SK-N-MC (cell line): ENCODE measurements around the gene ETV6.

ENCODE experiments used
- DNase-seq: peaks from one replicate; pipeline ENCODE4 v3.0.0-alpha.2; 2011; ENCODE audit warnings: low read depth, low spot score
- H3K27ac ChIP-seq: fragments of 200-600 bp; sonication (generic); 2 replicates; pipeline ENCODE4 v1.5.1; 2016; ENCODE audit warnings: mixed run types
- H3K36me3 ChIP-seq: fragments of 200-600 bp; sonication (generic); 2 replicates; pipeline ENCODE4 v1.6.1; 2017; ENCODE audit warnings: antibody characterized with exemption, low read length, mixed read lengths; ENCODE audit not compliant: insufficient read depth
- H3K4me3 ChIP-seq: fragments of 200-600 bp; sonication (generic); 2 replicates; pipeline ENCODE4 v1.5.1; 2016
- H3K9ac ChIP-seq: fragments of 200-600 bp; sonication (generic); 2 replicates; pipeline ENCODE4 v1.8.0; 2017; ENCODE audit warnings: mixed run types, mixed read lengths; ENCODE audit not compliant: insufficient read length
- H3K9me3 ChIP-seq: fragments of 200-600 bp; sonication (generic); 2 replicates; pipeline ENCODE4 v1.6.1; 2017; ENCODE audit warnings: low read depth, mild to moderate bottlenecking, antibody characterized with exemption, low read length, moderate library complexity, mixed read lengths
- EZH2 ChIP-seq: fragments of 200-600 bp; sonication (generic); IDR thresholded peaks from one replicate; pipeline ENCODE4 v1.6.1; 2017; ENCODE audit warnings: antibody characterized with exemption
- FOXP2 ChIP-seq: optimal IDR thresholded peaks from 2 replicates; pipeline ENCODE3; 2011; ENCODE audit warnings: mild to moderate bottlenecking, moderate library complexity; ENCODE audit not compliant: insufficient read depth; ENCODE audit errors: extremely low read length, control extremely low read depth
- POLR2AphosphoS5 ChIP-seq: IDR thresholded peaks from 2 replicates; pipeline ENCODE4 v1.6.1; 2012; ENCODE audit warnings: mild to moderate bottlenecking, low read depth, low read length, borderline replicate concordance

ETV6 gene

DNA sequence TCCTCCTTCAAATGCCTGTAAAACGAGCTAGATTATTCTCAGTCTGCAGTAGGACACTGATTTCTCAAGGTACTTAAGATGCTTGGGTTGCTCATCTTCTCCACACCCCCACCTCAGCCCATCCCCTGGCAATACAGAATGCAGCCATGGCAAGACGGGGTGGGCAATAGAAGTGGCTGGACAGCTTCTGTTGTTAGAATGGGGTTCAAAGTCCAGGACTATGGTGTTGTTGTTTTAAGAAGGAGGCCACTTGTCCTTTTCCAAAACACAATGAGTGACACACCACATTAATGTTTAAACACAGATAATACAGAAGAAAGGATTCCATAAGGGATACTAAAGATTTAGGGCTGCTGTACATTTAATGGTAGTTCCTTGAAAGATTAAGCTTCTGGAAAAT, 232.4 kb downstream of the ETV6 start:
- Histone ChIP-seq H3K9ac (no peak overlapping the region), H3K9me3 (no peaks in the 10 kb centered on the region), H3K36me3 (no peaks in the 10 kb centered on the region), H3K27ac (no peak overlapping the region), H3K4me3 (no peak overlapping the region)
- TF ChIP-seq FOXP2 = no peak
- no peak for TF ChIP-seq EZH2
- no peak for TF ChIP-seq POLR2AphosphoS5
- DNase-seq = no peak

DNA sequence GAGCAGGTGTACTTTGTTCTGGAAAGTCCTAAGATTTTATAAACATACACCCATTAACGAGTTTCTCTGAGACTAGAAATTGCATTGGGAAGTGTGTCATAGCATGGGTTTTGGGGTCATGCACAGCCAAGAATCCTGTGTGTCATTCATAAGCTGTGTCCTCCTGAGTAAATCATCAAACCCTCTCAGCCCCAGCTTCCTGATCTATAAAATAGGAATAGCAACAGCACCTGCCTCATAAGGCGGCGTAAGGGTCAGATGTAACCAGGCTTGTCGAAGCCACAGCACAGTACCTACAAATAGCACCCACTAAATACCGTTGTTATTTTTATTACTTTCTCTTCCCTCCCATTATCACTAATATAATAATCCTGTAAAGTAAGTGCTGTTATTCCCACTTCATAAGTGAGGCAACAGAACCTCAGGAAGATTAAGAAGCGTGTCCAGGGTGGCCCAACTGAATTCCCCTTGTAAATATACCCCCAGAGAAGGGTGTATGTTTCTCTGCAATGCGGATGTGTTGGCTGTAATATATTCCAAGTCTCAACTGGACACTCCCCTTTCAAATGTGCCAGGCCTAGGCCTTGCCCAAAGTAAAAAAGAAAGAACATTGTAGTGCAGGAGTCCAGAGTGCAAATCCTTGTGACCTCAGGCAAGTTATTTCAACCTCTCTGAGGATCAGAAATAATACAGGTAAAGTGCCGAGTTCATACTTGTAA, 233.0 kb downstream of the ETV6 start:
- no peak for DNase-seq
- Histone ChIP-seq H3K4me3 (no peak overlapping the region), H3K9me3 (no peaks in the 10 kb centered on the region), H3K27ac (no peak overlapping the region), H3K9ac (no peak overlapping the region), H3K36me3 (no peaks in the 10 kb centered on the region)
- no peak for TF ChIP-seq FOXP2

DNA sequence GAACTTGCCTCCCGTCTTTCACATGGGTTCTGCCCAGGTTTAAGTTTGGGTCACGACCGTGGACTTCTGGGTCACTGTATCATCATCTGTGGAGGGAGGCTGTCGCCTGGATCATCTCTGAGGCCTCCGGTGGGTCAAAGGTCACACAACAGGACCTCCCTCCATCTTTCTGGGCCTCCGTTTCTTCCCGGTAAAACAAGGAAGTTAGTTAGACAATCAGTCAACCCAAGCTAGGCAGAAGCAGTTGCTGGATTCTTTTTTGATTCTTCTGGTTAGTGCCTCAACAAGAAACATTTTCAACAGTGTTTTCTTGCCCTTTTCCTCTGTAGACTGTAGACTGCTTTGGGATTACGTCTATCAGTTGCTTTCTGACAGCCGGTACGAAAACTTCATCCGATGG, 234.6 kb downstream of the ETV6 start:
- H3K27ac ChIP-seq = no peak overlapping the region
- no peaks in the 10 kb centered on the region for H3K9me3 ChIP-seq
- no peaks in the 10 kb centered on the region for H3K36me3 ChIP-seq
- no peak for DNase-seq
- H3K9ac ChIP-seq = no peak overlapping the region
- TF ChIP-seq EZH2 = no peak
- TF ChIP-seq FOXP2 = no peak
- TF ChIP-seq POLR2AphosphoS5 = no peak
- no peak overlapping the region for H3K4me3 ChIP-seq

DNA sequence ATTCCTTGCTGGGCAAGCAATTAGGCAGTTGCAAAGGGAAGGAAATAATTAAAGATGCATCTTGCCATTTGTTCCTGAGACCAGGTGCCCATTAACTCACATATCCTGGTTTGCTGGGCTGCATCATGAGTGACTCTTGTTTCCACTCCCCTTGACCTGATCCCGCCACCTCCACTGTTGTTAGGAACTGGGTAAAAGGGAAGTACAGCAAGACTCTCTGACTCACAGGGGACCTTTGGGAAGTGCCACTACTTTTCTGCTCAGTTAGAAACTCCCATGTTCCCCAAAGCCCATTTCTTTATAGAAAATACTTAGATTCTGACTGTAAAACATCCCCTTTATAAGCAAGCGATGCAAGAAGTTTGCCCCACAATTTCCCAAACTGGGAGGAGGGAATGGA, 235.2 kb downstream of the ETV6 start:
- H3K4me3 ChIP-seq = no peak overlapping the region
- no peak for DNase-seq
- no peaks in the 10 kb centered on the region for H3K9me3 ChIP-seq
- no peak overlapping the region for H3K27ac ChIP-seq
- no peaks in the 10 kb centered on the region for H3K36me3 ChIP-seq
- no peak overlapping the region for H3K9ac ChIP-seq
- TF ChIP-seq EZH2 = no peak
- no peak for TF ChIP-seq FOXP2
- no peak for TF ChIP-seq POLR2AphosphoS5

DNA sequence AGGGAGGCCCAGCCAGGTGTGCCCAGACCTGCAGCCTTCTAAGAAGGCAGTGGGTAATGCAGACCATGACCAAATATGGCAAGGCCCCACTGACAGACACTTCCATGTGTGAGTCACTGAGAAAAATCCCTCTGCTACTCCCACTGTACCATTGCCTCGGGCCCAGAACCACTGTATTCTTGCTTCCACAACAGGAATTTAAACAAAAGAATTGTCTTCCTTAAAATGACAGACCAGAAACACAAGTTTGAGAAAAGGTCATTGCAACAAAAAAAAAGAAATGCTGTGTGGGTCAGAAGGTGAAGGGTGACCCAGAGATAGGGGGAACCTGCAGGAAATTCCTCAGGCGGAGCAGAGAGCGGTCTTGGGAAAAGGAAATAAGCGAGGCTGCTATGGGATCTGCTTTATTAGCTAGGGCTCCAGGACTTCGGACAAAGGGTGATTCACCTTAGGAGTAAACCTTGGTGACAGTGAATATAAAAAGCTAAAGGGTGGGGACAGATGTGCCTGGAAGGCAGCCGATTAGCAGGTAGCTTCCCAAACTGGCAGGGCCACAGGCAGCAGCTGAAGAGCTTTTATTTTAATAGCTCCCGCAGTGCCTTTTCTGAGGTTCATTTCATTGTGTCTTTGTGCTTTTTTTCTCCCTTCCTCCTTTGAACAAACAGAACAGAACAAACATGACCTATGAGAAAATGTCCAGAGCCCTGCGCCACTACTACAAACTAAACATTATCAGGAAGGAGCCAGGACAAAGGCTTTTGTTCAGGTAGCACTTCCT, 236.0 kb downstream of the ETV6 start:
- TF ChIP-seq FOXP2 (no peak), EZH2 (no peak), POLR2AphosphoS5 (no peak)
- Histone ChIP-seq H3K4me3 (no peak overlapping the region), H3K9ac (no peak overlapping the region), H3K27ac (no peak overlapping the region), H3K36me3 (no peaks in the 10 kb centered on the region), H3K9me3 (no peaks in the 10 kb centered on the region)
- DNase-seq = no peak

DNA sequence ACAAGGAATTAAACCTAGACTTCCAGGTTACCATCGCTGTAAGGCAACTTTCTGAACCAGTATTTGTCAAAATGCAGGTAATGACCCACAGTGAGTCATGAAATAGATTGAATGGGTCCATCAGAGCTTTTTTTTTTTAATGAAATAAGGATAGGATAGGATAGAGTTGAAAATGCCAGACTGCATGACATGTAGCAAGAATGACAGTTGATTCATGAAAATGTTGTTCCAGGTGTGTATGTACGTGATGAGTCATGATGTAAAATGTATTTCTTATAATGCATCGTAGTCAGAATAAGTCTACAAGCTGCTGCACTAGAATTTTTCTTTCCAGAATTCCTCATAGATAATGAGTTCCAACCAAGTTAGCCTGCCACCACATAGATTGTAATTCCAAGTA, 236.9 kb downstream of the ETV6 start:
- no peak for DNase-seq
- Histone ChIP-seq H3K36me3 (no peaks in the 10 kb centered on the region), H3K4me3 (no peak overlapping the region), H3K27ac (no peak overlapping the region), H3K9ac (no peak overlapping the region), H3K9me3 (no peaks in the 10 kb centered on the region)
- TF ChIP-seq POLR2AphosphoS5 = no peak
- TF ChIP-seq EZH2 = no peak
- TF ChIP-seq FOXP2 = no peak

DNA sequence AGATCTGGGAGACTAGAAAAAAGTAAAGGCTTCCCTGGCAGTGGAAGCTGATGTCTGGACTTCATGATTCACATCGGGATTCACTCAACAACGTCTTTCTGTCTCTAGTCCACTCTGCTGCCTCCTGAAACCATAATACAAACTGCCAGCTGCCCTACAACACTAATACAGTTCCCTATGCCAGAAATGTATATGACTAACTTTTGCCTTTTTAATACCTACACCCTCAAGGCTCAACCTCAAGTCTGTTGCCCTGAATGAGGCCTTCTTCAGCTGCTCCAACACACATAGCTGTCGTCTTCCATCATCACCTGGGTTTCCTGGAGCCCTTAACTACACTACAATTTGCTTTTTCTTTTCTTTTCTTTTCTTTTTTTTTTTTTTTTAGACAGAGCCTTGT, 238.6 kb downstream of the ETV6 start:
- Histone ChIP-seq H3K9ac (no peak overlapping the region), H3K4me3 (no peak overlapping the region), H3K27ac (no peak overlapping the region), H3K9me3 (no peaks in the 10 kb centered on the region), H3K36me3 (no peaks in the 10 kb centered on the region)
- TF ChIP-seq POLR2AphosphoS5 (no peak), FOXP2 (no peak), EZH2 (no peak)
- DNase-seq = no peak

DNA sequence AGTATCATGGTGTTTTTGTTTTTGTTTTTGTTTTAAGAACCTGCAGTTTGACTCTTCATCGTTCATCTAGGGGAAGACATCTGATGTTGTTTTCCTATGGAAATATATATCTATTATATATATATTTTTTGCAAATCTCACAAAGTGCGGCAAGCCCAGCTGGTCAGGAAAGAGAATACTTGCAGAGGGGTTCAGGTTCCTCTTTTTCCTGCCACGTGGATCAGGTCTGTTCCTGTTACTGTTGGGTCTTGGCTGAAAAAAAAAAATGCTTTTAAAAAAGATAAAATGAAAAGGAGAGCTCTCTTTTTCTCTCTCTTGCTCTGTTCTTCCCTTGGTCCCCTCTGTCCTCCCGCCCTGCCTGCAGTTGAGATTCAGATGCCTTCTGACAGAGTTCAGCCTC, 241.9 kb downstream of the ETV6 start:
- Histone ChIP-seq H3K36me3 (no peaks in the 10 kb centered on the region), H3K9me3 (no peaks in the 10 kb centered on the region), H3K27ac (no peak overlapping the region), H3K9ac (no peak overlapping the region), H3K4me3 (no peak overlapping the region)
- no peak for DNase-seq
- TF ChIP-seq EZH2 = no peak
- no peak for TF ChIP-seq POLR2AphosphoS5
- TF ChIP-seq FOXP2 = no peak
